ENCODE results near the gene RAB2B.
"Not testable (repeated sequence)": the region's sequence is repeated elsewhere in the genome, so short reads cannot be mapped to it uniquely, and the experiment has no call there.

The RAB2B gene

DNA sequence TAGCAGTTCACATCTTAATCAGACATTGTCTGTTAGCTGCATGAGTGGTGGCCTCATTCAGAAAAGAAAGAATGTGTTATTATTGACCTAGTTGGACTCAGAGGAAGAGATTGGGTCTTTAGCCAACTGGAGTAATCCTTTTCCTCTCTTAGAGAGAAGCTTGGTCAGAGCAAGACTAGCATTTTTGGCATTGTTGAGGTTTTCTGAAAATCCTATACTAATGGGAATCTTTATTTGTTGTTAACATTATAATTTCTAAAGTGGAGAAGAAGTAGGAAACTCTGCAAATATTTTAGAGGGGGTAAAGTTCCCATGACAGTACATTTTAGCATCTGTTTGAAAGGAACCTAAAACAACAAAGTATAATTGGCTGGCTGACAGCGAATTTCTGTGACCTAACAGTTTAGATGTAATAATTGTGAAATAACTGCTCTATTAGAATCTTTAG is 9.9 kb upstream of the RAB2B start:
- no peak for DNase-seq

- DNase-seq = no peak
Measured at GRCh38 chr14:21476523-21476924, 235 bp downstream of the RAB2B start.

DNA sequence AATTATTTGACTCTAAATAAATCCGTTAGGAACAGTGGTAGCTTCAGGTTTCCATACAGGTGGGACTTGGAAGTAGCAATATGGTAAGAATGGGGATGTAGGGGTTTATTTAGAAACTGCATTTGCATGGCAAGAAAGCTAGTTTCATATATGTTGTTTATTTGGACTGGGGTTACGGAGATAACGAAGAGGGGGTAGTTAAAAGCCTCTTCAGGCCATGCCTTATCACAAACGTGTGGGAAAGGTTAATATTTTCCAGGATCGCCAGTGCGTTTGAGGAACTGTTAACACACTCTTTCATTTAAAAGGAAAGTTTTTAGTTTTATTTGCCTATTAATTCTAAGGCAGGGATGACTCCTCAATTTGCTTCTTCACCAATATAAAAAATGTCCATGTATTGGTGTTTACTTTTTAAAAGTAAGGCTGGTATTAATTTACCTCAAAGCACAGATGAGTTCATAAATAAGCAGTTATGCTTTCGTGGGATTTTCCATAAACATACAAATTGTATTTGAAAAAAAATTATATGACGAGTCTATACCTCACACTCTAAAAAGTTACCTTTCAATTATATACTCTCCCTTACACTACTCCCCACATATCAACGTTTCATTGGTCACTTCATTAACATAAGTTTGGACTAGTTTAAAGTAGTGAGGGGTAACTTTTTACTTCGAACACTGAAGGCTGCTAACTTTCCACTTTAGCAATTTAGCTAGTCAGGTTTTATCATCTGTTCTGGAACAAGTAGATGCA is 814 bp downstream of the RAB2B start:
- no peak for DNase-seq

DNA sequence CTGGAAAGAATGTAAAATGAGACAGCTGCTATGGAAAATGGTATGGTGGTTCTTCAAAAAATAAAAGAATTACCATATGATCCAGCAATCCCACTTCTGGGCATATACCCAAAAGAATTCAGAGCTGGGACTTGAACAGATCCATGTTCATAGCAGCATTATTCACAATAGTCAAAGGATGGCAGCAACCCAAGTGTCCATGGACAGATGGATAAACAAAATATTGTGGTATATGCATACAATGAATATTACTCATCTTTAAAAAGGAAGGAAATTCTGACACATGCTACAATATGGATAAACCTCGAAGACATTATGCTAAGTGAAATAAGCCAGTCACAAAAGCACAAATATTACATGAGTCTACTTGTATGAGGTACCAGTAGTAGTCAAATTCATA is 9.1 kb downstream of the RAB2B start:
- no peak for DNase-seq

- DNase-seq = peak; percentile 99
Measured at GRCh38 chr14:21455912-21456667, 20.7 kb downstream of the RAB2B start, which contains the start of gene CHD8. Gene CHD8 (minus strand): TSS chr14:21456123. CDS start chr14:21431643, 24,480 bp downstream.

DNA sequence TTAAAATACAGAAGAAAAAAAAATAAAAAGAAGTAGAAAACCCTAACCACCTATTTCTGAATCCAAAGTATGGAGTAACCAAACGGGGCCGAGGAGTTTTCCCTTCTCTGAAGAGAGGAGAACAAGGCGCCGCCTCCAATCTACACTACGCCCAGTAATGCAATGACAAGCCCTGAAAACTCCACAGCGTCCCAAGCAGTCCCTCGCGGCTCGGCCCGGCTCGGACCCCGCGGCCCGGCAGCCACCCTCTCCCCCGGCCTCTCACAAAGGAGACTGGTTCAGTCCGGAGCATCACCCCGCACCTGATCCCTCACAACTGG is 21.2 kb downstream of the RAB2B start:
- no peak for DNase-seq

- DNase-seq = no peak
Measured at GRCh38 chr14:21454843-21455544, 21.8 kb downstream of the RAB2B start.

GRCh38 chr14:21449899-21450216 is 26.9 kb downstream of the RAB2B start:
- DNase-seq = no peak

DNA sequence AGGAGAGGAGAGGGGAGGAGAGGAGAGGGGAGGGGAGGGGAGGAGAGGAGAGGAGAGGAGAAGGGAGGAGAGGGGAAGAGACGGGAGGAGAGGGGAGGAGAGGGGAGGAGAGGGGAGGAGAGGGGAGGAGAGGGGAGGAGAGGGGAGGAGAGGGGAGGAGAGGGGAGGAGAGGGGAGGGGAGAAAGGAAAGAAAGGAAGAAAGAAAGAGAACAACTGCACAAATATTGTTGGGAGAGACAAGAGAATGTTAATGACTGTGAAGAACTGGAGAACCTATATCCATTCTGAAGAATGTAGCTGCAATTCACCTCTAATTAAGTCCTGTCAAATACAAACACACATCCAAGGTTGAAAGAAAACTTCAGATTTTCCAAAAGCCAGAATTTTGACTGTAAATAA is 34.1 kb downstream of the RAB2B start:
- not testable (repeated sequence) for DNase-seq

DNA sequence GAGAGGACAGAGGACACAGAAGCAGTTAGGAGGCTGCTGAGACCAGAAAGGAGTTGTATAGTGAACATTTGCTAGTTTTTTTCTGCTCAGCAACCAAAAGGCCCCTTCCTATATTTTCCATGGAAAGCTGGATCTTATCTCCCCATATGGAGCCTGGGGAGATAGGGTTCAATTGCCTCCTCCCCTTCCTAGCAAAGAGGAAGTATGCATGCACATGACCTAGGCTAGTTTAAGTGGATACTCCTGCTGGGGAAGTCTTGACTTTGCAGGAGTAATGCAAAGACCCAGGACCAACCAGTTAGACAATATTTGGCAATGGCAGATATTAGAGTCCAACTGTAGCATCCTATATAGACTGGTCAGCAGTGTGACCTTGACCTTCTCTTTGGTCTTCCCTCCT is 35.9 kb downstream of the RAB2B start:
- DNase-seq = no peak

- DNase-seq = peak; percentile 79
Measured at GRCh38 chr14:21437063-21437901, 39.5 kb downstream of the RAB2B start.

- no peak for DNase-seq
Measured at GRCh38 chr14:21436567-21437062, 40.1 kb downstream of the RAB2B start.

DNA sequence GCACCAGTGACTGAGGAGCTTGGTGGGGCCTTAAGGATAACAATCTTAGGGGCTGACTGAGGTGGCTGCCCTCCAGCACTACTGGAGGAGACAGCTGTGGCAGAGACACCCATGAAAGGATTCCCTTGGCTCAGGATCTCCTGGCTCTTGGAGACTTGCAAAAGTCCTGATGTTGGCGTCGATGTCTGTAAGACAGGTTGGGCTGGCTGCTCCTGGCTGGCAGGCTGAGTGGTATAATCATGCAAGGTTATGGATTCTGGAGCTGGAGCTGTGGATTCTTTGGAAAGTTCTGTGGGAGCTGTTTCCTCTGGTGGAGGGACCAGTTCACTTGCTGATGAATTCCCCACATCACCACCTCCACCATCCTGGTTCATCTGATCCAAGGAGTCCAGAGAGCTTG is 45.6 kb downstream of the RAB2B start:
- no peak for DNase-seq

GRCh38 chr14:21428930-21429329 is 47.8 kb downstream of the RAB2B start:
- DNase-seq = no peak

DNA sequence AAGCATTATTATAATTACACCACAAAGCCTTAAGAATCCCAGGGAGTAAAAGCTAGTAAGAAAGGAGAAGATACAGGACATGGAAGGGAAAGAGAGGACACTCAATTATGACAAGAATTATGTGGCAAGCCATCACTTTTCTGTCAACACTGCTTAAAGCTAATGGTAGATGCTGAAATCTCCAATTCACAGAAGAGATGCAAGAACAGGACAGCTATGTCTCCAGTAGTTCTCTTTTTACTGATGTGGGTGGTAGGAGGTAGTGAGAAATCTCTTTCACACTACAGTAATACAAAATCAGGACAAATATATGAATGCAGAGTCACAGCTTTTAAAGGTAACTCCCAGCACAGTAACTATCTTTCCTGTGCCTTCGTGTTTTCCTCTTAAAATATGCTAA is 50.1 kb downstream of the RAB2B start:
- DNase-seq = no peak

DNA sequence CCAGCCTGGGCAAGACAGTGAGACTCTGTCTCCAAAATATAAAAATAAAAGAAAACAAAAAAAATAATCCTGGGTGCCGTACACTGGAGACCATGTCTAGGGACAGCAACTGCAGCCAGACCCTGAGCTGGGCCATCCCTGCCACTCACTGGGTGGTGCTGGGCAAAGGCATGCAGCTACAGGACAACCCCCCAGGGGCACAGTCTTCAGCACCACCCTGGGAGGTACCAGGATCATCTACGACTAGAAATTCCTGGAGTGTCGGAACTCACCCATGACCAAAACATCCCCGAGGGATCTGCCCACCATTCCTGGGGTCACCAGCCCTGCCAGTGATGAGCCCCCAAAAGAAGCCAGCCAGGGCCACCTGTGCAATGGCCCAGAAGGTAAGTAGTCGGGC is 57.2 kb downstream of the RAB2B start:
- no peak for DNase-seq

GRCh38 chr14:21415329-21415728 is 61.4 kb downstream of the RAB2B start:
- DNase-seq = no peak

- no peak for DNase-seq
Measured at GRCh38 chr14:21414137-21414631, 62.6 kb downstream of the RAB2B start.
